ENCODE measurements around the gene VANGL2. TPM values are rescaled to one million over a fixed set of nuclear protein-coding genes. Genes with fewer than 3 reads are reported as not detected.

The VANGL2 gene
- total and polyA plus RNA-seq, 7 donors: 0.18 to 0.94 (median 0.44) TPM

DNA sequence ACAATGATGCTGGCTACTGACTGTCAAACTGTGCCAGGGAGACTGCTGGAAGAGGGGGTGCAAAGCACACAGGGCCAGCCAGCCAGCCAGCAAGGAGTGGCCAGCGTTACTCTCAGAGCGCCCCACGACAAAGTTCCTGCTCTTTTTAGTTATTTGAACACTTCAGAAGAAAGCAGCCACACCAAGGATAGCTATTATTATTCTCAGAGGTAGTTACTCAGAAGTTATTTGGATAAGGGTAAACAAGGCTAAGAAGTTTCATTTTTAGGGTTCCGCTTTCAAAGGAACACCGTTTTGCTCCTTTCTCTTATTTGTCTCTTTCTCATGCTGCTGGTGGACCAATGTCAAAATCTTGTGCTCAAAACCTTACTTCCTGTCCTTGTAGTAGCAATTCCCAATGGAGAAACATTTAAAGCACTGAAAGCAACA, 59.9 kb downstream of the VANGL2 start:
- Histone ChIP-seq H3K27ac (no peak overlapping the region), H3K4me3 (no peak overlapping the region), H3K9me3 (no peaks in the 10 kb centered on the region), H3K36me3 (ENCODE audit: insufficient read depth in 1 of 2, low read depth in 1 of 2) (no peaks in the 10 kb centered on the region), H3K4me1 (no peaks in the 10 kb centered on the region), H3K27me3 (ENCODE audit: insufficient read depth in 3 of 3, low read length in 2 of 3) (peaks cover 0 to 2% (median 0%) of the 10 kb centered on the region in 3 donors)
- intact Hi-C loops (cut with DNase I): no loop called here
- WGBS, 3 donors: 57 to 70% (median 67%) methylated on average over 5 of the region's 5 CpGs
- ATAC-seq (no peak), DNase-seq (no peak)
- TF ChIP-seq, protein P1, sequence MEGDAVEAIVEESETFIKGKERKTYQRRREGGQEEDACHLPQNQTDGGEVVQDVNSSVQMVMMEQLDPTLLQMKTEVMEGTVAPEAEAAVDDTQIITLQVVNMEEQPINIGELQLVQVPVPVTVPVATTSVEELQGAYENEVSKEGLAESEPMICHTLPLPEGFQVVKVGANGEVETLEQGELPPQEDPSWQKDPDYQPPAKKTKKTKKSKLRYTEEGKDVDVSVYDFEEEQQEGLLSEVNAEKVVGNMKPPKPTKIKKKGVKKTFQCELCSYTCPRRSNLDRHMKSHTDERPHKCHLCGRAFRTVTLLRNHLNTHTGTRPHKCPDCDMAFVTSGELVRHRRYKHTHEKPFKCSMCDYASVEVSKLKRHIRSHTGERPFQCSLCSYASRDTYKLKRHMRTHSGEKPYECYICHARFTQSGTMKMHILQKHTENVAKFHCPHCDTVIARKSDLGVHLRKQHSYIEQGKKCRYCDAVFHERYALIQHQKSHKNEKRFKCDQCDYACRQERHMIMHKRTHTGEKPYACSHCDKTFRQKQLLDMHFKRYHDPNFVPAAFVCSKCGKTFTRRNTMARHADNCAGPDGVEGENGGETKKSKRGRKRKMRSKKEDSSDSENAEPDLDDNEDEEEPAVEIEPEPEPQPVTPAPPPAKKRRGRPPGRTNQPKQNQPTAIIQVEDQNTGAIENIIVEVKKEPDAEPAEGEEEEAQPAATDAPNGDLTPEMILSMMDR (IDR thresholded peaks at IDR 0.05): no peak

DNA sequence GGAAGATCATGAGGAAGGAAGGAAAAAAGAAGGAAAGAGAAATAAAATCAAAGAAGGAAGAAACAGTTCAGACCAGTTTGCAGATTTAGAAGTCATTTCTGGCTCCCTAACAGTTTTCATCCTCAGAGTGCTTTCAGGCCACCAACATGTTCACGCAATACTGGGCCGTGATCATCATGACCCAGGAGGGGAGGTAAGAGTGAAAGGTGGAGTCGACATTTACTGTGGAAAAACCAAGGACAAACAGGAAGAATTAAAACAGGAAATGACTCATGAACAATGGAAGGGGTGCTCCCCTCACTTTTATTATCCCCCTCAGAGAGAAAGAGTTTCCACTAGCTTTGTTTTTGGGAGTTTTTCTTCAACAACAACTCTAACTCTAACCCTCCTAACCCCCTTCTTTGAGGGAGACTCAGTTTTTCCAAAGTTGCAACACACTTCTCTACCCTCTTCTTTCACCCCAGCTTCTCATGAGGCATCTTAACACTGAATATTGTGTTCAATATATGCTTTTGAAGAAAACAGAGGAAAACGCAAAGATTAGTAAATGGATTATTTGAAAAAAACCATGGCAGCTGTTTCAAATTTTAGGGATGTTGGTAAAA, 60.4 kb downstream of the VANGL2 start:
- WGBS, 3 donors: 48 to 57% (median 53%) methylated on average over 4 of the region's 4 CpGs
- peaks cover 0 to 2% (median 0%) of the 10 kb centered on the region in 3 donors for H3K27me3 ChIP-seq (ENCODE audit: insufficient read depth in 3 of 3, low read length in 2 of 3)

DNA sequence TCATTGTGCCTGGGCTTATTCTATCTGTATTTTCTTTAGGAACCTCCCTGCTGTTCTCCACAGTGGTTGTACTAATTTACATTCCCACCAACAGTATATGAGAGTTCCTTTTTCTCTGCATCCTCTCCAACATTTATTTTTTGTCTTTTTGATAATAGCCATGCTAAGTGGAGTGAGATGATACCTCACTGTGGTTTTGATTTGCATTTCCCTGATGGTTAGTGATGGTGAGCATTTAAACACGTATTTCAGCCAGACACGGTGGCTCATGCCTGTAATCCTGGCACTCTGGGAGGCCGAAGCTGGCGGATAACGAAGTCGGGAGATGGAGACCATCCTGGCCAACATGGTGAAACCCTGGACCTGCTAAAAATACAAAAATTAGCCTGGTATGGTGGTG, 64.8 kb downstream of the VANGL2 start:
- DNase-seq: no peak
- intact Hi-C loops (cut with DNase I): no loop called here
- no peak for ATAC-seq
- Histone ChIP-seq H3K4me3 (no peak overlapping the region), H3K27ac (no peak overlapping the region), H3K36me3 (ENCODE audit: insufficient read depth in 1 of 2, low read depth in 1 of 2) (no peaks in the 10 kb centered on the region), H3K9me3 (no peaks in the 10 kb centered on the region), H3K4me1 (no peaks in the 10 kb centered on the region), H3K27me3 (ENCODE audit: insufficient read depth in 3 of 3, low read length in 2 of 3) (peaks cover 0 to 2% (median 0%) of the 10 kb centered on the region in 3 donors)
- 82 to 94% (median 91%) methylated on average over 6 of the region's 6 CpGs for whole genome bisulfite sequencing, 3 donors
- TF ChIP-seq, protein P1 (IDR thresholded peaks at IDR 0.05): no peak

More for the DNA sequence above, 60.4 kb downstream of the VANGL2 start:
- no peak for ATAC-seq
- no peaks in the 10 kb centered on the region for H3K36me3 ChIP-seq (ENCODE audit: insufficient read depth in 1 of 2, low read depth in 1 of 2)
- no peak for DNase-seq
- TF ChIP-seq, protein P1 (IDR thresholded peaks at IDR 0.05): no peak
- intact Hi-C loops (cut with DNase I): no loop called here
- H3K9me3 ChIP-seq: no peaks in the 10 kb centered on the region
- no peak overlapping the region for H3K27ac ChIP-seq
- H3K4me3 ChIP-seq: no peak overlapping the region
- H3K4me1 ChIP-seq: no peaks in the 10 kb centered on the region

DNA sequence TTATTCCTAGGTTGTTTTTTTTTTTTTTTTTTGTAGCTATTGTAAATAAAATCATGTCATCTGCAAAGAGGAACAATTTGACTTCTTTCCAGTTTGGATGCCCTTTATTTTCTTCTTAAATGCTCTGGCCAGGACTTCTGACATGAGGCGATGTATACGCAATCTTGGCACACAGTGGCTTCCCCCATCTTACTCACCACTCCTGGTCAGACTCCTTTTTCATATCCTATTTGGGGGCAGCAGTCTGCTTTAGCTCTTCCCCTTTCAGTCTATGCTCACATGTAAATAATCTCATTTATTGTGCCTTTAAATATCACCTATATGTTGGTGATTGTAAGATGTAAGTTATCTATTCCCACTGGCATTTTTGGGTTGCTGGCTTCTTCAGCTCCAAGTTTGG, 66.6 kb downstream of the VANGL2 start:
- no peaks in the 10 kb centered on the region for H3K36me3 ChIP-seq (ENCODE audit: insufficient read depth in 1 of 2, low read depth in 1 of 2)
- 84 to 96% (median 90%) methylated on average over 2 of the region's 2 CpGs for WGBS, 3 donors
- peaks cover 0 to 2% (median 2%) of the 10 kb centered on the region in 3 donors for H3K27me3 ChIP-seq (ENCODE audit: insufficient read depth in 3 of 3, low read length in 2 of 3)
- no peak overlapping the region for H3K27ac ChIP-seq
- intact Hi-C loops (cut with DNase I): no loop called here
- no peak for DNase-seq
- H3K4me3 ChIP-seq: no peak overlapping the region
- TF ChIP-seq, protein P1 (IDR thresholded peaks at IDR 0.05): no peak
- H3K4me1 ChIP-seq: no peaks in the 10 kb centered on the region
- ATAC-seq: no peak
- no peaks in the 10 kb centered on the region for H3K9me3 ChIP-seq

GRCh38 chr1:160467576-160467975, 67.2 kb downstream of the VANGL2 start:
- H3K9me3 ChIP-seq: no peaks in the 10 kb centered on the region
- H3K4me1 ChIP-seq: no peaks in the 10 kb centered on the region
- H3K4me3 ChIP-seq: no peak overlapping the region
- ATAC-seq: no peak
- H3K36me3 ChIP-seq (ENCODE audit: insufficient read depth in 1 of 2, low read depth in 1 of 2): no peaks in the 10 kb centered on the region
- TF ChIP-seq, protein P1 (IDR thresholded peaks at IDR 0.05): no peak
- H3K27ac ChIP-seq: no peak overlapping the region
- peaks cover 0 to 6% (median 2%) of the 10 kb centered on the region in 3 donors for H3K27me3 ChIP-seq (ENCODE audit: insufficient read depth in 3 of 3, low read length in 2 of 3)
- intact Hi-C loops (cut with DNase I): no loop called here
- DNase-seq: no peak
